Karpas-422 (cell line): ENCODE measurements around the gene KRTAP21-2. TPM values are rescaled to one million over a fixed set of nuclear protein-coding genes. Genes with fewer than 3 reads are reported as not detected.

Experiments
- DNase-seq: peaks from one replicate; pipeline ENCODE4 v3.0.0-alpha.2; 2015
- H2AFZ ChIP-seq: fragments of 200-600 bp; sonication (generic); 2 replicates; pipeline ENCODE4 v1.6.1; 2014; ENCODE audit warnings: antibody characterized with exemption, low read length, mixed read lengths
- H3K27ac ChIP-seq: fragments of 200-600 bp; sonication (generic); 2 replicates; pipeline ENCODE4 v1.5.1; 2014; ENCODE audit warnings: mild to moderate bottlenecking, low read length, moderate library complexity
- H3K27me3 ChIP-seq: fragments of 200-600 bp; sonication (generic); 2 replicates; pipeline ENCODE4 v1.6.1; 2014; ENCODE audit warnings: low read length, mixed read lengths
- H3K36me3 ChIP-seq: fragments of 200-600 bp; sonication (generic); 2 replicates; pipeline ENCODE4 v1.6.1; 2014; ENCODE audit warnings: low read length, mixed read lengths; ENCODE audit not compliant: insufficient read depth
- H3K4me1 ChIP-seq: fragments of 200-600 bp; sonication (generic); 2 replicates; pipeline ENCODE4 v1.6.1; 2014; ENCODE audit warnings: mild to moderate bottlenecking, low read length, mixed read lengths
- H3K4me2 ChIP-seq: fragments of 200-600 bp; sonication (generic); 2 replicates; pipeline ENCODE4 v1.6.1; 2014; ENCODE audit warnings: low read length, low read depth, mild to moderate bottlenecking; ENCODE audit not compliant: poor library complexity, severe bottlenecking
- H3K4me3 ChIP-seq: fragments of 200-600 bp; sonication (generic); 2 replicates; pipeline ENCODE4 v1.5.1; 2014; ENCODE audit warnings: mild to moderate bottlenecking, antibody characterized with exemption, low read length, mixed read lengths
- H3K79me2 ChIP-seq: fragments of 200-600 bp; sonication (generic); 2 replicates; pipeline ENCODE4 v1.6.1; 2014; ENCODE audit warnings: mild to moderate bottlenecking, low read length, mixed read lengths
- H3K9ac ChIP-seq: fragments of 200-600 bp; sonication (generic); 2 replicates; pipeline ENCODE4 v1.6.0; 2014; ENCODE audit warnings: low read length
- H3K9me2 ChIP-seq: fragments of 200-600 bp; sonication (generic), shearing (Covaris generic); replicated peaks from 2 replicates; pipeline ENCODE4 v1.6.0; 2014; ENCODE audit warnings: mild to moderate bottlenecking, low read length, moderate library complexity; ENCODE audit not compliant: insufficient read depth
- H3K9me3 ChIP-seq: fragments of 300-700, 200-600 bp; sonication (generic); 2 replicates; pipeline ENCODE4 v1.6.1; 2014; ENCODE audit warnings: low read length, mixed read lengths
- H4K20me1 ChIP-seq: fragments of 200-600 bp; sonication (generic); 2 replicates; pipeline ENCODE4 v1.6.1; 2014; ENCODE audit warnings: mild to moderate bottlenecking, antibody characterized with exemption, low read length, low read depth; ENCODE audit not compliant: insufficient read depth
- total RNA-seq: library from RNA; depleted of rRNA; stranded (reverse); fragments of >200 nt; shearing (Covaris generic); gene quantifications from 2 replicates; pipeline ENCODE4 v1.2.3, GENCODE V29; 2014; ENCODE audit warnings: low replicate concordance

KRTAP21-2 gene
- total RNA-seq, 1 experiment from 2014 or later, result not detected

DNA sequence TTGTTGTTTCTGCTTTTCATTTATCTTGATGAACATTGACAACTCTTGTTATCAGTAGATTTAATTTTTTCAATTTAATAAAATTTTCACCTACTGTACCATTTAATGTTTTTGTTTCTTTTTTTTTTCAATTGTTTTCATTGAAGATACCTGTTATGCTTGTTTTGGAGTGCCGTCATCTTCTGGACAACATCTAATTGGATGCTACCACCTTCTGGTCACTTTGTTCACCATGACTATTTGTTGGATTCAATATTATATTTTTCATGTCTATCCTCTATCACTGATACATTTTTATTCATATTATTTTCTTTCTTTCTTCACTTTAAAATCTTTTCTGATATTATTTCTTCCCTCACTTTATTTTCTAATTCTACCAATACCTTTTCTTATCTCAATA lies 14.0 kb downstream of the KRTAP21-2 start:
- H3K4me1 ChIP-seq, result no peaks in the 10 kb centered on the region
- H3K4me3 ChIP-seq, result no peak overlapping the region
- H3K27me3 ChIP-seq, result no peaks in the 10 kb centered on the region
- no peaks in the 10 kb centered on the region for H3K36me3 ChIP-seq
- H3K9ac ChIP-seq, result no peak overlapping the region
- H3K9me3 ChIP-seq, result peaks cover 3% of the 10 kb centered on the region; the same call in 1 of the 2 replicates
- H3K9me2 ChIP-seq, result no peaks in the 10 kb centered on the region
- no peak for DNase-seq
- no peaks in the 10 kb centered on the region for H4K20me1 ChIP-seq
- H3K79me2 ChIP-seq, result no peaks in the 10 kb centered on the region
- H3K4me2 ChIP-seq, result no peak overlapping the region
- no peak overlapping the region for H3K27ac ChIP-seq
- no peak overlapping the region for H2AFZ ChIP-seq

DNA sequence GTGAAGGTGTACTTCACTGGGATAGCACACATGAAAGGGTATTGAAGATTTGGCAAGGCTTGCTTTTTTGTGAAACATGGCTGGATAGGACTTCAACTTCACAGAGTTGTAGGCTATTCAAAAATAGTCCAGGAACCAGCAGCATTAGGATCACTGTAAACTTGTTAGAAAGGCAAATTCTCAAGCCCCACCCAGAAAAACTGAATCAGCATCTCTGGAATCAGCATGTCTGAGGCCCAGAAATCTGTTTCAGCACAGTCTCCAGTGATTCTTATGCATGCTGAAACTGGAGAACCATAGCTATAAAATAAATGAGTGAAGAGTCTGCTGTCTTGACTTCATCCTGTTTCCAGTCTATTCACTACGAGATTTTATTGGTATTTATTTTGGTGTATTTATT lies 20.3 kb downstream of the KRTAP21-2 start:
- Histone ChIP-seq H3K9ac (no peak overlapping the region), H4K20me1 (no peaks in the 10 kb centered on the region), H2AFZ (no peak overlapping the region), H3K36me3 (no peaks in the 10 kb centered on the region), H3K27me3 (no peaks in the 10 kb centered on the region), H3K9me3 (peaks cover 7% of the 10 kb centered on the region), H3K4me3 (no peak overlapping the region), H3K9me2 (no peaks in the 10 kb centered on the region), H3K27ac (no peak overlapping the region), H3K4me1 (no peaks in the 10 kb centered on the region), H3K4me2 (no peak overlapping the region), H3K79me2 (no peaks in the 10 kb centered on the region)
- DNase-seq, result no peak

DNA sequence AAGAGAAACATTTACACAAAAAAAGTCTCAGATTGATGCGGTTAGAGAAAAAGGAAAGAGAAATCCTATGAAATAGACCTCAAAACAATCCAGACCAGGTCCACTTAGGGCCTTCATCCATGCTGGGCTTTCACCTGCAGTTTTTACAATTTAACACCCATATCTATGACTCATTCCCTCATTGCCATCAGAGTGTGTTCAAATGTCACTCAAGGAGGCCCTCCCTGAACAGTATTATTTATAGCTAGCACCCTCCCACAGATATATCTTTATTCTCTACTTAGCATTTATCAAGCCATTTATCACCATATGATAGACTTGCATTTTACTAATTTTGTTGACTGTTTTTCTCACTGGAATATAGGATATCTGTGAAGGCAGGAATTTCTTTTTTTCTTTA lies 27.7 kb downstream of the KRTAP21-2 start:
- Histone ChIP-seq H3K36me3 (no peaks in the 10 kb centered on the region), H3K79me2 (no peaks in the 10 kb centered on the region), H3K9ac (no peak overlapping the region), H3K4me2 (no peak overlapping the region), H4K20me1 (no peaks in the 10 kb centered on the region), H3K9me2 (no peaks in the 10 kb centered on the region), H2AFZ (no peak overlapping the region), H3K9me3 (peaks cover 12% of the 10 kb centered on the region), H3K4me3 (no peak overlapping the region), H3K27me3 (no peaks in the 10 kb centered on the region), H3K27ac (no peak overlapping the region), H3K4me1 (no peaks in the 10 kb centered on the region)
- DNase-seq, result no peak

DNA sequence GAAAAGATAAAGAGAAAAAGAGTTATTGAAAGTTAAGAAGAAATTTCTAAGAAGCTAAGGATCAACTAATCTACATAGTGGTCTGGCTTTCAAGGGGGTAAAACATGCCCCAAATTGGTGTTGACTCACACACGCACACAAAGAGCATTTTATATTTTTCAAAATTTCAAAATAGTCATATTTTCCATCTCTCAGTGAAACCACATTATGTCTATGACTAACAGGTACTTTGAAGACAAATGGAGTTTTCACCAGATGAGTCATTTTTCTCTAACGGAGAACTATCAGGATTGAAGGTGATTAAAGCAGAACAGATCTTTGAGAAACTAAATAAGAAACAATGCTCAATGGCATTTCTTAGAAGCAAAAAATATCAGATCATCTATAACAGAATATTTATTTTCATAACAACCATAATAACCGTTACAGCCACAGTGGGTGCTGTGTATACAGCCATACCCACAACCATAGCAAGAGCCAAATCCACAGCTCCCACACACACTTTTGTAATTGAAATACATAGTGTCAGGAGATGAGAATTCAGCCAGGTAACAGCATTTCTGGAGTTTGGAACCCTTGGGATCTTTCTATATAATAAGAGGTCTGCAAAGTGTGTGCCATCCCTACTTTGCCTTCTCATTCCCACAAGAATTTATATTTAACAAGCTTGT lies 28.7 kb downstream of the KRTAP21-2 start, which contains the start of gene KRTAP21-3:
Gene KRTAP21-3, minus strand, starts transcription at position 539 of the 671 bp plus-strand sequence. Its CDS starts 18 bp downstream, at position 521.
- DNase-seq, result no peak
- Histone ChIP-seq H3K4me3 (no peak within 1 kb of the TSS), H3K79me2 (no peaks in the 10 kb centered on the region), H3K27ac (no peak within 1 kb of the TSS), H3K4me1 (no peaks in the 10 kb centered on the region), H4K20me1 (no peaks in the 10 kb centered on the region), H3K4me2 (no peak within 1 kb of the TSS), H3K9me2 (no peaks in the 10 kb centered on the region), H2AFZ (no peak within 1 kb of the TSS), H3K9me3 (peaks cover 12% of the 10 kb centered on the region), H3K9ac (no peak within 1 kb of the TSS), H3K27me3 (no peaks in the 10 kb centered on the region), H3K36me3 (no peaks in the 10 kb centered on the region)

DNA sequence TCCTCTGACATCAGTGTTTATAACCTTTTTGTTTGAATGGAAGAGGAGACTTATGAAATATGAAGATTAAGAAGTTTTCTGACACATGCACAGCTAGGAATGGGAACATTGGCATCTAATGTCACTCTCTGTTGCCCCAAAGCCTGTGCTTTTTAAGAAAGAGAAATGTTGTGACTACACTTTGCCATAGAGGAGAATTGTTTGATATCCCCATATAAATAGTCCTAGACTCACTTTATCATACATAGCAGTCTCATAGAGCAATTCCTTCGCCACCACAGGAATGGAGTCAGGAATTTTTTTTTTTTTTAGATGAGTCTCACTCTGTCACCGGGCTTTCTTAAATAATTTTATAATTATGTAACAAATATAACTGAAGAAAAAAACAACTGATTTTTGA lies 30.0 kb downstream of the KRTAP21-2 start:
- DNase-seq, result no peak
- no peak overlapping the region for H3K27ac ChIP-seq
- no peaks in the 10 kb centered on the region for H3K4me1 ChIP-seq
- no peaks in the 10 kb centered on the region for H4K20me1 ChIP-seq
- H3K79me2 ChIP-seq, result no peaks in the 10 kb centered on the region
- peaks cover 8% of the 10 kb centered on the region; the same call in 1 of the 2 replicates for H3K9me3 ChIP-seq
- no peaks in the 10 kb centered on the region for H3K27me3 ChIP-seq
- no peak overlapping the region for H2AFZ ChIP-seq
- H3K36me3 ChIP-seq, result no peaks in the 10 kb centered on the region
- H3K4me3 ChIP-seq, result no peak overlapping the region
- H3K4me2 ChIP-seq, result no peak overlapping the region
- no peak overlapping the region for H3K9ac ChIP-seq
- H3K9me2 ChIP-seq, result no peaks in the 10 kb centered on the region

DNA sequence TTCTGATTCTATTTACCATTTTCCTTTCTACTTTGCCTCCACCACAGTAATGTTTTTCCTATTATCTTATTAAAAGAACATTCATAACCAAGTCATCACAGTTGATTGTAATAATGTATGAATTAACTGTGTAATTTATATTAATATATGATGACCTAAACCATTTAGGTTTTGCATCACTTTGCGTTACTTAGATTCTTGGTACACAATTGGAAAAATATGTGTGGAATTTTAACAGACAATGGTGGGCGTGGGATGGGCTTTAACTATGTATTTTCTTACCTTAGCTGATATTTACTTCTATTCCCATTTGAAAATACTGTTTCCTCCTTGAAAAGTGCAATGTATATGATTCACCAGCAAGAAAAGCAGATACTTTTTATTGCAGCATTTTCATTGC lies 32.1 kb downstream of the KRTAP21-2 start:
- H2AFZ ChIP-seq, result no peak overlapping the region
- H3K36me3 ChIP-seq, result no peaks in the 10 kb centered on the region
- no peaks in the 10 kb centered on the region for H3K4me1 ChIP-seq
- H3K27me3 ChIP-seq, result no peaks in the 10 kb centered on the region
- no peaks in the 10 kb centered on the region for H4K20me1 ChIP-seq
- no peak overlapping the region for H3K27ac ChIP-seq
- DNase-seq, result no peak
- H3K9me3 ChIP-seq, result peaks cover 6% of the 10 kb centered on the region; the same call in 1 of the 2 replicates
- no peak overlapping the region for H3K4me2 ChIP-seq
- H3K4me3 ChIP-seq, result no peak overlapping the region
- no peaks in the 10 kb centered on the region for H3K9me2 ChIP-seq
- no peaks in the 10 kb centered on the region for H3K79me2 ChIP-seq
- no peak overlapping the region for H3K9ac ChIP-seq

DNA sequence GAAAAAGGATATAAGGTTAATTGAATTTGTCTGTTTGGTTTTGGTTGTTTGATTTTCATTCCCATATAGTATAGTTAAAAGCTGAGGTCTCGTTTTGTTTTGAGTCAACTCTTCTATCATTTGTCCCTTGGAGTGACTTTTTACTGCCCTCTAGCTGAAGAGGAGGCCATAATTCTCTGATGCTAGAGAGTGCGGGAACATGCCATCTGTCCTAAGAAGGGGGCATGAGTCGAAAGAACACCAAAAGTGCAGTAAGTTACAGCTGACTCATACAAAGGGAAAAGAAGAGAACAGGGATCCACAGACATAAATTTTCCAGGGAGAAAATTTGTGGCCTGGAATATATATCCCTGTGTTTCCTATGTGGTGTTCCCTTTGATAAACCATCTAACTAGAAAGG lies 32.6 kb downstream of the KRTAP21-2 start:
- Histone ChIP-seq H2AFZ (no peak overlapping the region), H4K20me1 (no peaks in the 10 kb centered on the region), H3K4me3 (no peak overlapping the region), H3K9ac (no peak overlapping the region), H3K27ac (no peak overlapping the region), H3K27me3 (no peaks in the 10 kb centered on the region), H3K79me2 (no peaks in the 10 kb centered on the region), H3K4me2 (no peak overlapping the region), H3K9me2 (no peaks in the 10 kb centered on the region), H3K4me1 (no peaks in the 10 kb centered on the region), H3K9me3 (peaks cover 6% of the 10 kb centered on the region; the same call in 1 of the 2 replicates), H3K36me3 (no peaks in the 10 kb centered on the region)
- DNase-seq, result no peak

DNA sequence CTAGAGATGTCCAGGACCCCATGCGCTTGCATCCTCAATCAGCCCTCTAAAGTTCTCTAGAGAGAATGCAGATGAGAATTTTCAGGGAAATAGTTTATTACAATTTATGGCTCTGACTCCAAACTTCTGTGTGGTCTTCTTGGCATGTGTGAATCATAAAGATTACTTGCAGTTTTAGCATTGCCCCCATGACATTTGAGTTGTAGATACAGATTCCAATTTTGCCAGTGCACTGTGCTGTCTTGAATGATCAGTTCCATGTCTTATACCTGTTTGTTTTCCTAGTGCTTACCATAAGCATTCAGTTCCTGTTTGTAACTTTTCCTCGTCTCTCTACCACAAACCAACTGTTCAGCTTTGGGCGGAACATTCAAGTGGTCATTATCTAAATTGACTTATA lies 33.3 kb downstream of the KRTAP21-2 start:
- Histone ChIP-seq H3K4me1 (no peaks in the 10 kb centered on the region), H3K27me3 (no peaks in the 10 kb centered on the region), H3K27ac (no peak overlapping the region), H3K9ac (no peak overlapping the region), H2AFZ (no peak overlapping the region), H3K9me2 (no peaks in the 10 kb centered on the region), H4K20me1 (no peaks in the 10 kb centered on the region), H3K79me2 (no peaks in the 10 kb centered on the region), H3K4me3 (no peak overlapping the region), H3K9me3 (peaks cover 11% of the 10 kb centered on the region; the same call in 1 of the 2 replicates), H3K4me2 (no peak overlapping the region), H3K36me3 (no peaks in the 10 kb centered on the region)
- no peak for DNase-seq
